ENCODE results near the gene ARHGAP26.

The ARHGAP26 gene

GRCh38 chr5:143053780-143054179 is 283.6 kb downstream of the ARHGAP26 start:
- DNase-seq: no peak

GRCh38 chr5:143054480-143054941 is 284.3 kb downstream of the ARHGAP26 start:
- no peak for DNase-seq

GRCh38 chr5:143055596-143056338 is 285.6 kb downstream of the ARHGAP26 start:
- no peak for DNase-seq

GRCh38 chr5:143056339-143056704 is 286.1 kb downstream of the ARHGAP26 start:
- no peak for DNase-seq

- DNase-seq: no peak
Measured at GRCh38 chr5:143056792-143057579, 286.8 kb downstream of the ARHGAP26 start.

- DNase-seq: no peak
Measured at GRCh38 chr5:143057580-143057999, 287.4 kb downstream of the ARHGAP26 start.

- DNase-seq: no peak
Measured at GRCh38 chr5:143059355-143059754, 289.2 kb downstream of the ARHGAP26 start.

- DNase-seq: no peak
Measured at GRCh38 chr5:143059976-143060765, 290.0 kb downstream of the ARHGAP26 start.

GRCh38 chr5:143061161-143061945 is 291.2 kb downstream of the ARHGAP26 start:
- DNase-seq: no peak

GRCh38 chr5:143062379-143062778 is 292.2 kb downstream of the ARHGAP26 start:
- no peak for DNase-seq

GRCh38 chr5:143063175-143063970 is 293.2 kb downstream of the ARHGAP26 start:
- DNase-seq: no peak

GRCh38 chr5:143064218-143064641 is 294.1 kb downstream of the ARHGAP26 start:
- DNase-seq: no peak

GRCh38 chr5:143064676-143065075 is 294.5 kb downstream of the ARHGAP26 start:
- DNase-seq: no peak

- no peak for DNase-seq
Measured at GRCh38 chr5:143065185-143065965, 295.2 kb downstream of the ARHGAP26 start.

GRCh38 chr5:143065996-143066522 is 295.9 kb downstream of the ARHGAP26 start:
- no peak for DNase-seq

- DNase-seq: no peak
Measured at GRCh38 chr5:143066556-143067281, 296.5 kb downstream of the ARHGAP26 start.

GRCh38 chr5:143068712-143069111 is 298.5 kb downstream of the ARHGAP26 start:
- no peak for DNase-seq

GRCh38 chr5:143071927-143072326 is 301.8 kb downstream of the ARHGAP26 start:
- DNase-seq: no peak

GRCh38 chr5:143072734-143073133 is 302.6 kb downstream of the ARHGAP26 start:
- no peak for DNase-seq

- DNase-seq: no peak
Measured at GRCh38 chr5:143073766-143074165, 303.6 kb downstream of the ARHGAP26 start.
